Endothelial cell of umbilical vein (primary cell): ENCODE results near the gene ARHGEF6. TPM values are rescaled to one million over a fixed set of nuclear protein-coding genes. Genes with fewer than 3 reads are reported as not detected.

Experiments used
- BruUV-seq: library from RNA; stranded (reverse); fragments of 400-500 nt; replicated peaks from 2 replicates; lab custom pipeline; 2021; lab: Mats Ljungman, UMichigan
- CTCF ChIA-PET: fragments of 300-600, 350-600 bp; sonication (Branson Sonifier 250); formaldehyde crosslinking; loops from one replicate; lab custom pipeline; 2021; ENCODE audit warnings: antibody characterized with exemption, inconsistent platforms; lab: Charles Lee
- POLR2A ChIA-PET: fragments of 300-600, 350-600 bp; sonication (Branson Sonifier 250); formaldehyde crosslinking; loops from one replicate; lab custom pipeline; 2021; ENCODE audit warnings: antibody characterized with exemption, inconsistent platforms; lab: Charles Lee
- DNase-seq: peaks from one replicate; pipeline ENCODE4 v3.0.0-alpha.2; 2011; ENCODE audit warnings: low read depth, low spot score
- FAIRE-seq: peaks from 2 replicates; lab custom pipeline; 2011; peaks lifted over from hg19 to GRCh38; lab: Jason Lieb, UNC
- H2AFZ ChIP-seq: 2 replicates; pipeline ENCODE4 v1.6.0; 2012; ENCODE audit warnings: low read depth, low read length, control low read depth, inconsistent platforms
- H3K27ac ChIP-seq: 2 replicates; pipeline ENCODE4 v1.5.1; 2011; ENCODE audit warnings: low read depth, mild to moderate bottlenecking, control low read depth, low read length, moderate library complexity; ENCODE audit not compliant: insufficient read depth
- H3K27me3 ChIP-seq, 2 experiments: 2 replicates each; pipeline versions ENCODE4 v1.6.0 to v1.6.1; 2011; ENCODE audit warnings: low read length in 2 of 2, mixed read lengths in 1 of 2; ENCODE audit not compliant: control insufficient read depth in 2 of 2, insufficient read depth in 2 of 2
- H3K36me3 ChIP-seq, 2 experiments: 2 replicates in 1 of 2; 3 replicates in 1 of 2; pipeline ENCODE4 v1.5.1; 2011; ENCODE audit warnings: low read length in 2 of 2, mild to moderate bottlenecking in 1 of 2, moderate library complexity in 1 of 2; ENCODE audit not compliant: control insufficient read depth in 2 of 2, insufficient read depth in 2 of 2; ENCODE audit errors: extremely low read depth in 1 of 2
- H3K4me1 ChIP-seq: 3 replicates; pipeline ENCODE4 v1.5.1; 2011; ENCODE audit warnings: mild to moderate bottlenecking, low read length; ENCODE audit not compliant: control insufficient read depth, insufficient read depth; ENCODE audit errors: extremely low read depth
- H3K4me2 ChIP-seq: 2 replicates; pipeline ENCODE4 v1.6.1; 2011; ENCODE audit warnings: low read length, control low read depth, mixed read lengths; ENCODE audit not compliant: insufficient read depth
- H3K4me3 ChIP-seq, 3 experiments: fragments of 200-600 bp in 1 of 3; sonication (generic), shearing (Covaris generic) in 1 of 3; replicated peaks in 1 of 3; 2 replicates each; pipeline ENCODE4 v1.5.1; 2011 to 2016; ENCODE audit warnings: control low read depth in 3 of 3, low read length in 3 of 3, mild to moderate bottlenecking in 2 of 3, inconsistent platforms in 1 of 3, low read depth in 1 of 3, moderate library complexity in 1 of 3; ENCODE audit not compliant: insufficient read depth in 1 of 3
- H3K79me2 ChIP-seq: 2 replicates; pipeline ENCODE4 v1.6.0; 2012; ENCODE audit warnings: low read length, inconsistent platforms; ENCODE audit not compliant: control insufficient read depth, insufficient read depth
- H3K9ac ChIP-seq: replicated peaks from 2 replicates; pipeline ENCODE3; 2011; ENCODE audit warnings: low read length, control low read depth; ENCODE audit not compliant: insufficient read depth; ENCODE audit errors: extremely low read depth
- H3K9me1 ChIP-seq: replicated peaks from 3 replicates; pipeline ENCODE4 v1.6.0; 2011; ENCODE audit warnings: mild to moderate bottlenecking, low read length; ENCODE audit not compliant: control insufficient read depth, insufficient read depth; ENCODE audit errors: extremely low read depth
- H3K9me3 ChIP-seq: replicated peaks from 2 replicates; pipeline ENCODE4 v1.5.1; 2012; ENCODE audit warnings: low read length, inconsistent platforms; ENCODE audit not compliant: control insufficient read depth, insufficient read depth
- H4K20me1 ChIP-seq: replicated peaks from 2 replicates; pipeline ENCODE3; 2011; ENCODE audit warnings: mild to moderate bottlenecking, low read length; ENCODE audit not compliant: control insufficient read depth, insufficient read depth; ENCODE audit errors: extremely low read depth
- CTCF ChIP-seq, 2 donors: IDR thresholded peaks; 1 replicate in 1 of 2; 2 replicates in 1 of 2; pipeline ENCODE4 v1.5.1; 2011; ENCODE audit warnings: low read length in 2 of 2, mild to moderate bottlenecking in 2 of 2, moderate library complexity in 2 of 2, control low read depth in 1 of 2, inconsistent platforms in 1 of 2, low read depth in 1 of 2; ENCODE audit not compliant: insufficient read depth in 1 of 2; ENCODE audit errors: extremely low read depth in 1 of 2
- EZH2 ChIP-seq: IDR thresholded peaks from 2 replicates; pipeline ENCODE4 v1.6.1; 2012; ENCODE audit warnings: borderline replicate concordance, low read depth, mild to moderate bottlenecking, moderate library complexity, low read length, inconsistent platforms; ENCODE audit not compliant: severe bottlenecking
- FOS ChIP-seq: IDR thresholded peaks from 2 replicates; pipeline ENCODE4 v1.6.1; 2011; ENCODE audit warnings: mild to moderate bottlenecking, low read length, moderate library complexity, borderline replicate concordance; ENCODE audit not compliant: insufficient read depth
- GATA2 ChIP-seq: IDR thresholded peaks from 2 replicates; pipeline ENCODE4 v1.7.0; 2011; ENCODE audit warnings: low read depth, mild to moderate bottlenecking, moderate library complexity, mixed read lengths, low read length; ENCODE audit not compliant: insufficient read length, insufficient read depth
- JUN ChIP-seq: IDR thresholded peaks from 2 replicates; pipeline ENCODE4 v1.6.1; 2011; ENCODE audit warnings: borderline replicate concordance, low read depth; ENCODE audit not compliant: insufficient read length, insufficient read depth
- MAX ChIP-seq: IDR thresholded peaks from 2 replicates; pipeline ENCODE4 v1.6.1; 2011; ENCODE audit not compliant: insufficient read depth, insufficient read length
- MYC ChIP-seq: IDR thresholded peaks from one replicate; pipeline ENCODE4 v1.6.1; 2011; ENCODE audit warnings: mild to moderate bottlenecking, low read depth, low read length
- POLR2A ChIP-seq: IDR thresholded peaks from 2 replicates; pipeline ENCODE4 v1.6.1; 2012; ENCODE audit warnings: low read depth, mild to moderate bottlenecking, control low read depth, low read length
- POLR2AphosphoS5 ChIP-seq: IDR thresholded peaks from 2 replicates; pipeline ENCODE4 v1.6.1; 2012; ENCODE audit warnings: low read depth, mild to moderate bottlenecking, control low read depth, low read length, moderate library complexity; ENCODE audit not compliant: insufficient read depth
- dilution Hi-C: fragments of 300-500 bp; cut with MboI; formaldehyde crosslinking; loops from one replicate; pipeline ENCODE4 v1.15.0; 2019; ENCODE audit warnings: low sequenced_read_pairs; ENCODE audit not compliant: extremely low pct_ligation_motif_present
- intact Hi-C: fragments of 100-400 bp; cut with micrococcal nuclease; formaldehyde crosslinking; loops from one replicate; pipeline ENCODE4 v1.10.0; 2022
- polyA plus RNA-seq, 4 experiments: library from polyadenylated mRNA; depleted of rRNA in 3 of 4; stranded (reverse) in 3 of 4; unstranded in 1 of 4; fragments of >200 nt; gene quantifications; 2 replicates each; pipeline versions ENCODE4 v1.2.1 to v1.2.3, GENCODE V29; 2011 to 2012; ENCODE audit warnings: missing spikeins in 1 of 4
- total RNA-seq: library from RNA; stranded (reverse); gene quantifications from 2 replicates; pipeline ENCODE4 v1.2.3, GENCODE V29; 2021

The ARHGEF6 gene
- total and polyA plus RNA-seq, 2 donors (not counting 3 experiments of a cell fraction or from before 2014, with no cell fraction given), result 4.9 to 6.4 TPM

- CTCF ChIA-PET, result no interaction called here
- no peak overlapping the region for H3K4me2 ChIP-seq
- no peaks in the 10 kb centered on the region for H3K9me1 ChIP-seq
- BruUV-seq, result no TSS peak
- FAIRE-seq, result no peak
- dilution Hi-C loops (no loop called here), intact Hi-C loops (loop anchor here (5.0 kb wide), 1 partner anchor 144 kb away; no protein-coding TSS in a partner anchor)
- no peaks in the 10 kb centered on the region for H3K79me2 ChIP-seq
- no peak overlapping the region for H3K4me3 ChIP-seq
- POLR2A ChIA-PET, result no interaction called here
- H3K27ac ChIP-seq, result no peak overlapping the region
- H3K9me3 ChIP-seq, result no peaks in the 10 kb centered on the region
- no peaks in the 10 kb centered on the region for H4K20me1 ChIP-seq
- no peak overlapping the region for H3K9ac ChIP-seq
- H3K36me3 ChIP-seq, result no peaks in the 10 kb centered on the region
- no peaks in the 10 kb centered on the region for H3K27me3 ChIP-seq
- DNase-seq, result no peak
- no peak for TF ChIP-seq JUN
- no peak for TF ChIP-seq FOS
- TF ChIP-seq MAX, result no peak
- TF ChIP-seq GATA2, result no peak
- TF ChIP-seq CTCF (IDR thresholded peaks at IDR 0.05; ENCODE audit: extremely low read depth in 1 of 2, insufficient read depth in 1 of 2, low read depth in 1 of 2, low read length in 2 of 2), result no peak
- no peak for TF ChIP-seq EZH2
- TF ChIP-seq MYC, result no peak
- TF ChIP-seq POLR2AphosphoS5, result no peak
- no peak for TF ChIP-seq POLR2A
- no peaks in the 10 kb centered on the region for H3K4me1 ChIP-seq
- no peak overlapping the region for H2AFZ ChIP-seq
Observed at GRCh38 chrX:136768469-136769084, 12.2 kb downstream of the ARHGEF6 start.
